Cortex of kidney (tissue), 1 donor: Measurements from ENCODE around the gene SIGLEC7.
"Not testable (repeated sequence)": the region's sequence is repeated elsewhere in the genome, so short reads cannot be mapped to it uniquely, and the experiment has no call there.

ENCODE experiments used
- DNase-seq: peaks from one replicate; lab custom pipeline; 2025; lab: John Stamatoyannopoulos, UW

The SIGLEC7 gene

DNA sequence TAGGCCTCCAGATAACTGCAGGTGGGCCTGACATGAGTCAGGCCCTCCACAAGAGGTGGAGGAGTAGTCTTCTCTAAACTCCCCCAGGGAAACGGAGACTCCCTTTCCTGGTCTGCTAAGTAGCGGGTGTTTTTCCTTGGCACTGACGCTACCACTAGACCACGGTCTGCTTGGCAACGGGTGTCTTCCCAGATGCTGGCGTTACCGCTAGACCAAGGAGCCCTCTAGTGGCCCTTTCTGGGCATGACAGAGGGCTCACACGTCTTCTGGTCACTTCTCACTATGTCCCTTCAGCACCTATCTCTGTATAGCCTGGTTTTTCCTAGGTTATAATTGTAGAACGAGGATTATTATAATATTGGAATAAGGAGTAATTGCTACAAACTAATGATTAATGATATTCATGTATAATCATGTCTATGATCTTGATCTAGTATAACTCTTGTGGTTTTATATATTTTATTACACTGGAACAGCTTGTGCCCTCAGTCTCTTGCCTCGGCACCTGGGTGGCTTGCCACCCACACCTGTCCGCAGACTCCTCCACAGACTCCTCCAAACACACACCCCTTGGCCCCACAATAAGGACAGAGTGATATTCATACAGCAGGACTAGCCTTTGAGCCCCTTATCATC lies 27.3 kb downstream of the SIGLEC7 start:
- DNase-seq, result not testable (repeated sequence)

DNA sequence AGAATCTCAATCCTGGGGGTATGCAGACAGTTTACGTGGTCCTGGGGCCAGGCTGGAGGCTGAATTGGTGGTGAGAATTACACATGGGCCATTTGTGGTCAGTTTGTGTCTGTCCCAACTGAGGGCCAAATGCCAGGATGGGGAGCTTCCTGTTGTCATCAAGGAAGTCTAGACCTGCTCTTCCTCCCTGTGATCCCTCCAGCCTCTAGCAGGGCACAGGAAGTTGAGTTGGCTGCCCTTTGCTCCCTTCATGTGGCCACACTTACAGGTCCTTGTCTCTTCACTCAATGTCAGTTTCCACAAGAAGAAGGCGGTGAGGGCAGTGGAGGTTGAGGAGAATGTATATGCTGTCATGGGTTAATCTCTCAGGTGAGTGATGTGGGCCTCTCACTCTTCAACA lies 30.1 kb downstream of the SIGLEC7 start:
- DNase-seq, result no peak

DNA sequence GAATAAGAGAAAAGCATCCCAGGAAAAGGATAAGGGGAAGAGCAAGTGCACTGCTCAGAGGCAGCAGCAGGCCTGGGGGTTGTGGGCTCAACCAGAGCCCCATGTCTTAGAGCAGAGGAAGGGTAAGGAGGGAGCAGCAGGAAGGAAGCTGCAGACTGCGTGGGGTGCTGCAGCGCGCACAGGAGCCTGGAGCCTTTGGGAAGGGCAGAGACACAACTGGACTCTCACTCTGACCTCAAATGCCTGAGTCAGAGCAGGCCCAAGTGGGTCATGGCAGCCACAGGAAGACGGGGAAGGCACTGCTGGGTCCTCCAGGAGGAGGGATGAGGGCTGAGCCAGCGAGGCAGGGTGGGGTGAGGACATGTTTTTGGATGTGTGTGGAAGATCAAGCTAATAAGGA lies 31.6 kb downstream of the SIGLEC7 start:
- no peak for DNase-seq

DNA sequence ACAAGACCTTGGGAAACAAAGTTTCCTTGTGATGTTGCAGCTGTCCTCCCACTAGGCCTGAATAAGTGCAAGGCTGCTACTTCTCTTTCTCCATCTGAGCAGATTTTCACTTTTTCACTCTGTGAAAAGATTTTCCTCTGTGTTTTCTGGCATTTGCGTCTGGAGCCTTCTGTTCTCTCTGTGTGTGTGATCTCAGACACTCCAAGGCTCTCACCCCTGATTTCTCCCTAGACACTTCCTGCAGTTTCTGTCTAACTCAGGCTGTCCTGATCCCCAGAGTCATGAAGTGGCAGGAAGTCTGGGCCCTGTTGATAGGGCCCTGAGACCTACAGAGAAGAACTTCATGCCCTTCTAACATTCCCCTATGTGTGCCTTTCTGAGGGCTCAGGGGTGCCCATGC lies 37.2 kb downstream of the SIGLEC7 start:
- no peak for DNase-seq

DNA sequence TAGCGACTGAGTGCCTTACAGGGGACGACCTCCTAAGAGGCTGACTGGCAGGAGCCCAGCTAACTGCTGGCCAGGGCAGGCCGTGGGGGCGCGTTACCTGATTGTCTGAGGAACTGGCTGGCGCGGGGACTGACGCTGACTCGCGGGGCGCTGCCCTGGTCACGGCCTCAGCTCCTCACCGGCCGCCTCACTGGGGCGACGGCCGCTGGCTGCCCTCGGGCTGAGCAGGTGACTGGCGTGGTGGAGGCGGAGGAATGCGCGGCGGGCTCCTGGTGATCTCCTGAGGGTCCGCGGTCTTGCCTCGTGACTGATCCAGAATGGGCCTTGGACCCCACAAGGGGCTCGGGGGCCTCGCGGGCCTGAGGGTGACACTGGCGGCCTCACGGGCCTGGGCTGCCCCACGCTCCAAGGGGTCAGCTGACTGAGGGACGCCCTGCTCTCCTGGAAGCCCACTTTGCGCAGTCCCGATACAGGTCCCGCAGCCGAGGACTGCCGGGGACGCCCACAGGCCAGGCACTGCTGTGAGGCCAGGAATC lies 39.3 kb downstream of the SIGLEC7 start:
- no peak for DNase-seq

DNA sequence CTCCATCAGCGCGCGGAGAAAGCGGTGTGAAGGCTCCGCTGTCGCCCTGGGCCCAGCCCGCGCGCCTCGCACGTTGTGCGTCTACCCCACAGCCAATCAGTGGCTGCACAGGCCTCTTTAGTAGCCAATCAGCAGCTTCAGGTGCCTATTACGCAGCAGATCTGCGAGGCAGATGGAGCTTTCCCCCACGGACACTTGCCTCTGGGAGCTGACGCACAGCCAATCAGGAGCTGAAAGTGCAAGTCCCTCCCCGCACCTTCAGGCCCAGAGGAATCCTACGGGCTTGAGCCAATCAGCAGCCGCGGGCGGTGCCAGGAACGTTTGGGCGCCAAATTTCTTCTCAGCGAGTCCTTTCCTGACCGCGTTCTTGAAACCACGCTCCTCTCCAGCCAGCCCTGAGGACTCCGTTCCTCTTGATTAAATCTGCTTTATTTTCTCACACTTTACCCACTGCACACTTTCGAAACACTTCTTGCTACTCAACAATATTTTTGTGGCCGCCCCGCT lies 39.9 kb downstream of the SIGLEC7 start:
- no peak for DNase-seq

DNA sequence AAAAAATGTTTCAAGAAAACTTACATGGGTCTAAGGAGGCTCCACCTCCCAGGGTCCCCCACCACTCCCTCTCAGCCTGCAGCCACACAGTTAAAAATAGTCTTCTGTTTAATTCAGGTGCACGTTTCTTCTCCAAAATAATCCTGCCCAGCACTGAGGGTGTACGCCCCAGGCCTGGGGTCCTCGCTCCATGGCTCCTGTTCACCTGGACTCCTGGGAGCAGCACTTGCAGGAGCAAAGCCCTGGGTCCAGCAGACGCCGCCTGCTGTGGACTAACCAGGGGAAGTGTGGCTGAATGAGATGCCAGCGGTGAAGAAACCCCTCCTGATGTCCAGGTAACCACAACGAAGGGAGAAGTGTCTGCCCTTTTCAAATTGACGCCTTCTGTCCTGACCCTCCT lies 41.5 kb downstream of the SIGLEC7 start:
- no peak for DNase-seq

DNA sequence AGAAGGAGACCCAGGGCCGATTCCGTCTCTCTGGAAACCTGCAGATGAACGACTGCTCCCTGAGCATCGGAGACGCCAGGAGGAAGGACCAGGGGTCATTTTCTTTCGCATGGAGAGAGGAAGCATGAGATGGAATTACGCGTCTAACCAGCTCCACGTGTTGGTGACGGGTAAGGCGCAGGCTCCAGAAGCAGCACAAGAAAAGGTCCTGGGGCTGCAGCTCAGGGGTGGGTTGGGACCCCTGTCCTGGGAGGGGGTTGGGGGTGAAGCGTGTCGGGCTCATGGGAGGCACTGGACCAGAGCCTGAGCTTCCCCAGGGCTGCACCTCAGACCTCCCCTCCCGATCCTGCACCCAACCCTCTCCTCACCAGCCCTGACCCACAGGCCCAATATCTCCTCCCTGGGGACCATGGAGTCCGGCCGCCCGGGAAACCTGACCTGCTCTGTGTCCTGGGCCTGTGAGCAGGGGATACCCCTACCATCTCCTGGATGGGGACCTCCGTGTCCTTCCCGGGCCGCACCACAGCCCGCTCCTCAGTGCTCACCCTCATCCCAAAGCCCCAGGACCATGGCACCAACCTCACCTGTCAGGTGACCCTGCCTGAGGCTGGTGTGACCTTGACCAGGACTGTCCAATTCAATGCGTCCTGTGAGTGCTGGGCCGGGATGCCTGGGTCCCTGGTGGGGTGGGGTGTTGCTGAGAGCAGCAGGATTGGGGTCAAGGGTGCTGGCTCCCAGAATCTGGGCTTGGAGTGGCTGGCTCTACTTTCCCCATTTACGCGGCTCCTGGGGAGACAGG lies 43.2 kb downstream of the SIGLEC7 start:
- DNase-seq, result no peak

DNA sequence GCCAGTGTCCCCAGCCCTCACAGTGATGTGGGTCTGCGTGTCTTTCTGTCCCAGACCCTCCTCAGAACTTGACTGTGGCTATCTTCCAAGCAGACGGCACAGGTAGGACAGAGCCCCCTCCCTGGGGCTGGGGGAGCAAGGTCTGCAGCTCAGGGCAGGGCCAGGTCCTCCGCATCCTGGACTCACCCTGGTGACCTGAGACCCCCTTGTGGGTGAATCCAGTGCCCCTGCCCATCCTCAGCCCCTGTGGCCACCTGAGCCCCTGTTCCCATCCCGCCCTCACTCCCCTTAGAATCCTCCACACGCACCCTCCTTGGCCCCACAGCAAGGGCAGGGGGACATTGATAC lies 43.7 kb downstream of the SIGLEC7 start:
- no peak for DNase-seq

DNA sequence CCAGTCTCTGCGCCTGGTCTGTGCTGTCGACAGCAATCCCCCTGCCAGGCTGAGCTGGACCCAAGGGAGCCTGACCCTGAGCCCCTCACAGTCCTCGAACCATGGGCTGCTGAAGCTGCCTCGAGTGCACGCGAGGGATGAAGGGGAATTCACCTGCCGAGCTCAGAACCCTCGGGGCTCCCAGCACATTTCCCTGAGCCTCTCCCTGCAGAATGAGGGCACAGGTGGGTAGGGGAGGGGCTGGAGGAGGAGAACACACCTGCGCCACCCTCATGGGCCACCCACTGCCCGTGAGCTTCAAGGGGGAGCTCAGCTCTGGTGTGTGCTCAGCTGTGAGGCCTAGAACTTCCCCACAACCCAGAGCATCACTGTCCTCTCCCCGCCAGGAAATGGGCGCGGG lies 44.2 kb downstream of the SIGLEC7 start:
- DNase-seq, result no peak

DNA sequence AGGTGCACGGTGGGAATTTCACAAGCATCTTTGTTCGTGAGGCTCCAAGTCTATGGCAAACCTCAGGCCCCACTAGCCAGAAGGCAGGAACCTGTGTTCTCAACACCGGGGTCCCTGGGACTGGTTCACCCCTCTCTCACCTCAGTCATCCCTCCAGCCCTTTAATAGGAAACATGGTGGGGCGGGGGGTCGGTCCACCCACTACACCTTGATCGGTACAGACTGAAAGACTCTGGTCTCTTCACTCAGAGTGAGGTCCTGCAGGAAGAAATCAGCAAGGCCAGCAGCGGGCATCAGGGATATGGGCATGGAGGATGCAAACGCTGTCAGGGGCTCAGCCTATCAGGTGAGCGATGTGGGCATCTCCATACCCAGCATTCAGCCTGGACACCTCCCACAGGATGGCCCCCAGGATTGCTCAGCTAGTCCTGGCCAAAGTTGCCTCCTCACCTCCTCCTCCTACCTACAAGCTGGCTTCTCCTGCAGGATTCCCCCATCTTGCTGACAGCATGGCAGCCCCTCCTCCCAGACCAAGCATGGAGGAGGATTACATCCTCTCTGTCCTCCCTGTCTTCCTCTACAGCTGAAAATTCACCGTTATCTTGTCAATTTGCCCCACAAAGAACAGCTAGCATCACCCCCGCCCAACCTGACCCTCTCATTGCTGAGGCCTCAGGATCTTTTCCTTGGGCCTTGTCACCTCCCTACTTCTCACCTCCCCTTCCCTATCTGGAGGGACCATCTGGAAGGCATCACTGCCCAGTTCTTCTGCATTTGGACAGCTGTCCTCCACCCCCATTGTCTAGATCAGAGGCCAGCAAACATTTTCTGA lies 45.5 kb downstream of the SIGLEC7 start:
- no peak for DNase-seq

DNA sequence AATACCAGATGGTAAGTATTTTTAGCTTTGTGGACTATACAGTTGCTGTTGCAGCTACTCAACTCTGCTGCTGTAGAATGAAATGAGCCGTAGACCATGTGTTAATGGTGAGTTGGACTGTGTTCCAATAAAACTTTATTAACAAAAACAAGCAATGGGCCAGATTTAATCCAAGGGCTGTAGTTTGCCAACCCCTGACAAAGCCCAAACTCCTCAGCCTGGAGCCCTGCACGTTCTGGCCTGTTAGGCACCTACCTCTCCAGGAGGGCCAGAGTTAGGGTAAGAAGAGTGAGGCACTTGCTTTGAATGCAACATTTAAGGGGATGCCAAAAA lies 46.1 kb downstream of the SIGLEC7 start:
- no peak for DNase-seq

DNA sequence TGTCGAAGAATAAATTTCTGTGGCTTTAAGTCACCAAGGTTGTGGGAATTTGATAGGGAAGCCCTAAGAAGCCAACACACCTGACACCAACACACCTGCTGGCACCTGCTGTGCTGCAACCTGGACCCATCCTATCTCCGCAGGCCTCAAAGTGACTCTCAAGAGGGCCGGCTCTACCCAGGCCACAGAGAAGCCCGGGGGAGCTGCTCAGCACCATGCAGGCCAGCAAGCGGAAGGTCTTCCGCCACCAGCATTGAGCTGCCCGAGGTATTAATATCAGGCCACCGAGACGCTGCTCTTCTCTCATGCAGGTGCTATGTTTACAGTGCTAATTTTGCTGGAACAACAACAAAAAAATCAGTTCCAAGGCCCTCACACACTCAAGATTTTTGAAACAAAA lies 50.6 kb downstream of the SIGLEC7 start:
- no peak for DNase-seq

DNA sequence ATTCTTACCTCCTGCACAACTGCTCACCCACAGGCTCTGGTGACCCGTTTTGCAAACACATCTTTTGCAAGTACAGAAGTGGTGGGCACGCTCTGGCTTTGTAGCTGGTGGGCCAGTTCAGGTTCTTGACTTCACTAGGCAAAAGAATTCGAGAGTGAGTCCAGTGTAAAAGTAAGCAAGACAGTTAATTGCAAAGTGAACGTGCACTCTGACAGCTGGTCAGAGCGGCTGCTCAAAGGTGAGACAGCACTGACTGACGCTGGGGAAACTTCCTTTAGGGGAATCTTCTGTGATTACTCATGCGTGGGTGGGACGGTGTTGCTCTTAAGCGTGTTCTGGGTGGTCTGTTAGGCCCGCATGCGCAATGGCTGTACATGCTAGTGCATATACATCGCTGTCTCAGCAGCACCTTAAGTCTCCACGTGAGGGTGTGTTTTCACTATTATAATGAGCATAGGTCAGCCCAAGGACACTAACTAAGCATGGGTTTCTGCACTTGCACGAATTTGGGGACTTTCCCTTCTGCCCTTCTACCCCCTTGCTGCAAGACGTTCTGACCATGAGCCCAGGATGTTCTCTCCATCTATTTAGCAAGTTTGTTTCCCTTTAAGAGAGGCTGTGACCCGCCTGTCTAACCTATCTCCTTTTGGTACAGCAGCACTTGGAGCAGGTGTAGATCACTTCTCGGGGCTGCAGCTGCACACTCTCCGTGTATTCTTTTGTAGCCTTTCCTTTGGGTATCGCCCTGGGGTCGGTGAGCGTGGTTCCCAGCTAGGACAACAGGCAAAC lies 52.6 kb downstream of the SIGLEC7 start:
- no peak for DNase-seq

DNA sequence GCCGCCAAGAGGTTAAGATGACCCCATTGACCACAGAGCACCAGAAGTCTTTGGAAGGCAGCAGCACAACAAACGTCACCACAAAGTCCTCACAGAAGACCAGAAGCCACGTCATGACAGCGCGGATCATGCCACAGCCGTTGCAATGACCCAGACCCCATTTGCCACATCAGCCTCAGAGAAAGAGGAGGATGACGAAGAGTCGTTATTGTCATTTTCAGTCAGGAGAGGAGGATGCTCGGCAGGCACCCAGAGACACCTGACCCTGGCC lies 53.1 kb downstream of the SIGLEC7 start:
- no peak for DNase-seq

DNA sequence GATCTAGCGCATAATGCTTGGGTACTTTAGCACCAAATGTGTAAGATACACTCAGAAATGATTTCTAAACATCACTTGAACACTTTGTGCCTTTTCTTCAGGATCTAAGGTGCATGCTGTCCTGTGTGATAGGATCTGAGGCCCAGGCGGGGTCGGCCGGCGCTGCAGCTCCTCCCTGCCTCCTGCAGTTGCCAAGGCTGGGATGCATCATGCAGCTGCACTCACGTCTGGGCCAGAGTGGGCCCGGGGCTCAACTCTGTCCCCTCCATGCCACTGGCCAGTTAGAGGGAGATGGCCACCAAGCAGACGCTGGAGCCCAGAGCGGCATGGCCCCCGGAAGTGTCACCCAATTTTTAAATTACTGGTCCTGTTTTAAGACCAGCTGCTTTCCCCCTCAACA lies 53.5 kb downstream of the SIGLEC7 start:
- DNase-seq, result no peak

DNA sequence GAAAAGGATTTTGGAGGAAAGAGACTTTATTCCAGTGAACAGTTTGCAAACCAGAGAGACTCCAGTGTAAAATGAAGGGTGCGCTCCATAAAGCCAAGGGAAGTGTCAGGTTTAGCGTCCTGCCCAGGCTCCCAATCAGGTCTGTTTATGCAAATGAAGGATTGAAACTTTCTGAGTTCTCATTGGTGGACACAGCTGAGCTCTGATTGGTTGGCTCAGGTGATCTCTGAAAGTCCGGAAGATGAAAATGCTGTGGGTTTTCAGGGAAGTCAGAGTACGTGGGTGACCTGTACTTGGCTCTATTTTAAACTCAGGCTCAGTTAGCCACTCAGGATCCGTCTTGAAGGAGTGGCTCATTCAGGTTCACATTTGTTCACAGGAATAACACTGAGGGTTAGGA lies 54.1 kb downstream of the SIGLEC7 start:
- DNase-seq, result no peak

DNA sequence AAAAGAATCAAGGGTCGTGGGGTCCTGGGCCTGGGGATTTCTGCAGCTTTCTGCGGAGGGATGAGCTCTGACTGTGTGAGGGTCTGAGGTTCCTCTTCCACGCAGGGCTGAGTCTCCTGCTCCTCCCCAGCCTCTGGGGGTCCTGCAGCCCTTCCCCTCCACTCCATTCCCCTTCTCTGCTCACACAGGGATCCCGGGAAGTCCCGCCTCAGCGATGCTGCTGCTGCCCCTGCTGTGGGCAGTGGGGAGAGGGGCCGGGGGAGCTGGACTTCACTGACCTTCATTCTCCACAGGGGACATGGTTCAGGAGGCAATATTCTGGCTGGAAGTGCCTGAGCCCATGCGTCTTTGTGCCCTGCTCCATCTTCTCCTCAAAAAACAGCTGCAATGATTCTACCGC lies 56.5 kb downstream of the SIGLEC7 start:
- DNase-seq, result no peak

DNA sequence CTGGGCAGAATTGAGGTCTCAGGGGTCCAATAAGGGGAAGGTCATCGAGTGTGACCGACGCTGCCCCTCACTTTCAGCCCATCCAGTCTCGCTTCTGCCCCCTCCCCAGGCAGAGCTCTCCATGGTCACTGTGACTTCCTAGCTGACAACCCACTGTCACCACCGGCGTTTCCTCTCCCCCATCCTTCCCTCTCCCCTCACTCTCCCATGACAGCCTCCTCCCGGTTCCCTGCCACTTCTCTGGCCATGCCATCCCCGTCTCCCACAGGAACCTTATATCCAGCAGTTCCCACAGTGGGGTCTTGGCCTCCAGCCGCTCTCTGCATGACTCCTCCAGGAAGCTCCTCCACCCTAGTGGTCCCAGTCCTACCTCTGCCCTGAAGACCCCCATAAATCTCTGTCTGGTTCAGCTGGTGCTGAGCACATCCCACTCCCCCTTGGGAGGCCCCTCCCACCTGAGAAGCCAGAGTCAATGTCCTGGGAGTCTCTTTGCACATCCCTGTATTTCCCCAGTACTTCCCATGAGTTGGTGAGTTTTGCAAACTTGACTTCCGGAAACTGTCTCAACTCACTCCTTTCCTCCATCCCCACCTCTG lies 58.1 kb downstream of the SIGLEC7 start:
- DNase-seq, result no peak

DNA sequence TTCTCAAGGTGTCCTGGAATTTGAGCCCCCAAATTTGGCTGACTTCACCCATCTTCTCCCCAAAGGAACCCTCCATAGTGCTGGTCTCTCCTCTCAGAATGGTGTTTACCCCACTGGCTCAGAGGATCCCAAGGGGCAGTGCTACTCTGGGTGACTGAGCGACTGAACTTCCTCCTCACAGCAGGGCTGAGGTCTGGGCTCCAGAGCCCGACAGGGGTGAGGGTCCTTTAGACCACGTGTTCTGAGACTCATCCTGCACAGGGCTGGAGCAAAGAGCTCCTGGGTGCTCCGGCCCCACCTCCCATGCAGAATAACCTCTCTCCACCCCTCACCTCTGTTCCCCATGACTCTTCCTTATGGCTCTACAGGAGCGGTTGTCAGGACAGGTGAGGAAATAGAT lies 59.6 kb downstream of the SIGLEC7 start:
- DNase-seq, result no peak
